ENCODE results near the gene ATP2B2.

The ATP2B2 gene

DNA sequence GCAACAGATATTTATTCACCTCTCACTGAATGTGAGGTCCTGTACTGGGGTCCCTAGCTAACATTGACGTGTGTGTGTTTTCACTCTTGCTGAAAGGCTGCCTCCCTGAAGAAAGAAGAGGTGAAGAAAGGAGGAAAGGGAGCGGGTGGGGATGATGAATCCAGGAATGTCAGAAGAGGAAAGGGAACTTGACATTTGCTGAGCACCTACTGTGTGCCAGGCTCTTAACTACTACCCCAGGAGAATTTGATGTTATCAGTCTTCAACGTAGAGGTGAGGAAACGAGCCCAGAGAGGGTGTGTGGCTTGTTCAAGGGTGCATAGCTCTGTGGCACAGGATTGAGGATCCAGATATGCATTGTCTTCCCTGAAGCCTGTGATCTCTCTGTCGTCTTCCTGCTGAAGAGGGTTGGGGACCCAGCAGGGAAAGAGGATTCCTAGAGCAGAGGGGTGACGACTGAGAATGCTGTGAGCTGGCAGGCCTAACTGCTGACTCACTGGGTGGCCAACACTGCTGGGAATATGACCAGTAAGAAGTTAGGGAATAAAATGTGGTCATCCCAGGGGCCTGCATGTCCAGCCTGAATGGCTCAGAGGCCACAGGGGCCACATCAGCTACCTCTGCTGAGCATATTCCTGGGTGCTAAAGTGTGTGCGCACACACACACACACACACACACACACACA lies 6.6 kb upstream of the ATP2B2 start:
- Histone ChIP-seq H4K91ac (ENCODE audit: low read depth, low read length) (no peak overlapping the region), H4K12ac (ENCODE audit: low read depth, low read length) (no peak overlapping the region), H4K8ac (ENCODE audit: low read depth, low read length) (no peak overlapping the region), H3K14ac (ENCODE audit: low read length) (no peak overlapping the region), H3K23ac (ENCODE audit: low read length) (no peak overlapping the region), H3K27me3 (ENCODE audit: insufficient read depth, low read length) (no peaks in the 10 kb centered on the region), H3K79me2 (ENCODE audit: control insufficient read depth, insufficient read depth, low read length, poor library complexity) (no peaks in the 10 kb centered on the region), H3K9ac (ENCODE audit: low read length) (no peak overlapping the region), H2AFZ (ENCODE audit: insufficient read depth, low read length, poor library complexity) (no peak overlapping the region), H3K4ac (ENCODE audit: low read depth, low read length) (no peak overlapping the region), H2BK12ac (ENCODE audit: low read length) (no peak overlapping the region), H2AK5ac (ENCODE audit: low read length) (no peak overlapping the region), H3K36me3 (ENCODE audit: control insufficient read depth in 1 of 2, insufficient read depth in 2 of 2, low read length in 2 of 2) (no peaks in the 10 kb centered on the region), H3K79me1 (ENCODE audit: low read length) (no peaks in the 10 kb centered on the region), H3K9me3 (ENCODE audit: insufficient read depth, low read depth, low read length) (no peaks in the 10 kb centered on the region), H3K18ac (ENCODE audit: low read length) (no peak overlapping the region), H2BK5ac (ENCODE audit: low read depth, low read length, poor library complexity) (no peak overlapping the region), H2BK120ac (ENCODE audit: insufficient read depth, low read length, poor library complexity) (no peak overlapping the region), H3K4me1 (ENCODE audit: control insufficient read depth in 1 of 2, insufficient read depth in 2 of 2, low read length in 2 of 2) (peaks cover 0 to 2% of the 10 kb centered on the region in 2 experiments), H3K27ac (ENCODE audit: low read depth, low read length) (no peak overlapping the region), H3K4me2 (ENCODE audit: low read length) (no peak overlapping the region), H3K4me3 (ENCODE audit: low read depth, low read length) (no peak overlapping the region)
- no peak for DNase-seq
- WGBS (ENCODE audit: extremely low coverage, insufficient coverage, insufficient read length): no CpG with 5 or more reads among the region's 7 CpGs

DNA sequence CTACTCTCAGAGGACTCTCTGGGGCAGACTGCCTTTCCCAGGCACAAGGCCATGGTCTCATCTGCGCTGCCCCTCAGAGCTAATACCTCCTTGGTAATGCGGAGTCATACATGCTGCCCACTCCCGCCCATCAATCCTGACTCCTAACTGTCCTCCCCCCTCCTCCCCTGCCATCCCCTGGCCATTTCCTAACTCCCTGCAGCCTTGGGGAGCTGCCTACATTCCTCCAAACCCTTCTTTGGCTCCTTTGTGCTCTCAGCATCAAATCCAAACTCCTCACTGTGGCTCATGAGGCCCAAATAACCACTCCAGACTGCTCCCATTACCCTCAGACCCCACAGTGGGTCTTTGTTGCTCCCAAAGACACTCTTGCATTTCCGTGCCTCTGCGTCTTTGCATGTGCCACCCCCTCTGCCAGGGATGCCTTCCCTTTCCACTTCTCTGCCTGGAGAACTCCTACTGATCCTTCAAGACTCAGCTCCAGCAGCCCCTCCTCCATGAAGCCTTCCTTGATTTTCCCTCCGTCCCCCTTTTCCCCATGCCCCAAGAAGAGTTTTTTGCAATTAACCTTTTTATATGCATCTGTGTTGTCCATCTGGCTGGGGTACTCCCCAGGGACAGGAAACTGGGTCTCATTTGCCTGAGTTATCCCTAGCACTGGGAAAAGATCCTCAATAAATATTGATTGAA lies 5.5 kb upstream of the ATP2B2 start:
- WGBS (ENCODE audit: extremely low coverage, insufficient coverage, insufficient read length): no CpG with 5 or more reads among the region's 6 CpGs
- H4K12ac ChIP-seq (ENCODE audit: low read depth, low read length): no peak overlapping the region
- no peak overlapping the region for H2AFZ ChIP-seq (ENCODE audit: insufficient read depth, low read length, poor library complexity)
- no peak overlapping the region for H3K4me3 ChIP-seq (ENCODE audit: low read depth, low read length)
- no peaks in the 10 kb centered on the region for H3K79me1 ChIP-seq (ENCODE audit: low read length)
- H3K79me2 ChIP-seq (ENCODE audit: control insufficient read depth, insufficient read depth, low read length, poor library complexity): no peaks in the 10 kb centered on the region
- no peak overlapping the region for H3K27ac ChIP-seq (ENCODE audit: low read depth, low read length)
- H3K14ac ChIP-seq (ENCODE audit: low read length): no peak overlapping the region
- H3K4ac ChIP-seq (ENCODE audit: low read depth, low read length): no peak overlapping the region
- H3K27me3 ChIP-seq (ENCODE audit: insufficient read depth, low read length): peaks cover 6% of the 10 kb centered on the region
- H3K18ac ChIP-seq (ENCODE audit: low read length): no peak overlapping the region
- no peak overlapping the region for H3K23ac ChIP-seq (ENCODE audit: low read length)
- no peak overlapping the region for H2BK12ac ChIP-seq (ENCODE audit: low read length)
- peaks cover 0 to 2% of the 10 kb centered on the region in 2 experiments for H3K4me1 ChIP-seq (ENCODE audit: control insufficient read depth in 1 of 2, insufficient read depth in 2 of 2, low read length in 2 of 2)
- no peak overlapping the region for H2AK5ac ChIP-seq (ENCODE audit: low read length)
- no peak overlapping the region for H2BK120ac ChIP-seq (ENCODE audit: insufficient read depth, low read length, poor library complexity)
- H4K8ac ChIP-seq (ENCODE audit: low read depth, low read length): no peak overlapping the region
- DNase-seq: no peak
- no peak overlapping the region for H3K4me2 ChIP-seq (ENCODE audit: low read length)
- no peak overlapping the region for H3K9ac ChIP-seq (ENCODE audit: low read length)
- H4K91ac ChIP-seq (ENCODE audit: low read depth, low read length): no peak overlapping the region
- H3K36me3 ChIP-seq (ENCODE audit: control insufficient read depth in 1 of 2, insufficient read depth in 2 of 2, low read length in 2 of 2): no peaks in the 10 kb centered on the region
- H3K9me3 ChIP-seq (ENCODE audit: insufficient read depth, low read depth, low read length): no peaks in the 10 kb centered on the region
- no peak overlapping the region for H2BK5ac ChIP-seq (ENCODE audit: low read depth, low read length, poor library complexity)

DNA sequence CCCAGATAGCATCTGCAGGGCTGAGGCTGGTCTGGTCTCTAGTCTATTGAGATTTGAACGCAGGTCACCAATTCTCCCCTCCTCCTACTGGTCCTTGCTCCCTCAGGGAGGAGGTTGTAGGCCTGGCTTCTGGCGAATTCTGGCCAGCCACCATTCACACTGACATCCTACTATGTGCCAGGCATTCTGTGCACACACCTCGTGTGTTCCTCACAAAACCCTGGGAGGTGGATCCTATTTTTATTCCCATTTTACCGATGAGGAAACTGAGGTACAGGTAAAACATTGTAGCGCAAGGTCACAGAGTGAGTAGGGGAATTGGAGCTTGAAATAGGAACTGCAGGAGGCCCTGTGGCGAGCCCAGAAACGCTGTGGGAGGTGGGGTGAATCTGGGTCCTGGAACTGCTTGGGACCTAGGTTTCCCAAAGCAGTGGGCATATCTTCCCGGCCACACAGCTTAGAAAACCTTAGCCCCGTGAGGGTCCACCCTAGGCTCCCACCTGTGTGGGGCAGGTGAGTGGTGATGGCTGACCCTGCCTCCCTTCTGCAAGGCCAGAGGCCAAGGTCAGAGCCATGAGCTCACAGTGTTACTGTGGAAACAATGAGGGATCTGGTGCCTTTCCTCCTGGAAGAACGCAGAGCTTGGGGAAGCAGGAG lies 4.8 kb upstream of the ATP2B2 start:
- no peak overlapping the region for H3K4me2 ChIP-seq (ENCODE audit: low read length)
- no peak overlapping the region for H3K27ac ChIP-seq (ENCODE audit: low read depth, low read length)
- H2BK5ac ChIP-seq (ENCODE audit: low read depth, low read length, poor library complexity): no peak overlapping the region
- H2BK12ac ChIP-seq (ENCODE audit: low read length): no peak overlapping the region
- H3K27me3 ChIP-seq (ENCODE audit: insufficient read depth, low read length): peaks cover 11% of the 10 kb centered on the region
- H3K4me1 ChIP-seq (ENCODE audit: control insufficient read depth in 1 of 2, insufficient read depth in 2 of 2, low read length in 2 of 2): peaks cover 0 to 2% of the 10 kb centered on the region in 2 experiments
- H3K9me3 ChIP-seq (ENCODE audit: insufficient read depth, low read depth, low read length): no peaks in the 10 kb centered on the region
- H2AK5ac ChIP-seq (ENCODE audit: low read length): no peak overlapping the region
- H2AFZ ChIP-seq (ENCODE audit: insufficient read depth, low read length, poor library complexity): no peak overlapping the region
- H3K14ac ChIP-seq (ENCODE audit: low read length): no peak overlapping the region
- H4K91ac ChIP-seq (ENCODE audit: low read depth, low read length): no peak overlapping the region
- H3K36me3 ChIP-seq (ENCODE audit: control insufficient read depth in 1 of 2, insufficient read depth in 2 of 2, low read length in 2 of 2): no peaks in the 10 kb centered on the region
- no peak overlapping the region for H3K9ac ChIP-seq (ENCODE audit: low read length)
- H3K18ac ChIP-seq (ENCODE audit: low read length): no peak overlapping the region
- H4K8ac ChIP-seq (ENCODE audit: low read depth, low read length): no peak overlapping the region
- H2BK120ac ChIP-seq (ENCODE audit: insufficient read depth, low read length, poor library complexity): no peak overlapping the region
- H3K79me1 ChIP-seq (ENCODE audit: low read length): no peaks in the 10 kb centered on the region
- no peak overlapping the region for H3K4ac ChIP-seq (ENCODE audit: low read depth, low read length)
- H3K79me2 ChIP-seq (ENCODE audit: control insufficient read depth, insufficient read depth, low read length, poor library complexity): no peaks in the 10 kb centered on the region
- H3K4me3 ChIP-seq (ENCODE audit: low read depth, low read length): no peak overlapping the region
- H4K12ac ChIP-seq (ENCODE audit: low read depth, low read length): no peak overlapping the region
- DNase-seq: no peak
- no CpG with 5 or more reads among the region's 10 CpGs for WGBS (ENCODE audit: extremely low coverage, insufficient coverage, insufficient read length)
- H3K23ac ChIP-seq (ENCODE audit: low read length): no peak overlapping the region

DNA sequence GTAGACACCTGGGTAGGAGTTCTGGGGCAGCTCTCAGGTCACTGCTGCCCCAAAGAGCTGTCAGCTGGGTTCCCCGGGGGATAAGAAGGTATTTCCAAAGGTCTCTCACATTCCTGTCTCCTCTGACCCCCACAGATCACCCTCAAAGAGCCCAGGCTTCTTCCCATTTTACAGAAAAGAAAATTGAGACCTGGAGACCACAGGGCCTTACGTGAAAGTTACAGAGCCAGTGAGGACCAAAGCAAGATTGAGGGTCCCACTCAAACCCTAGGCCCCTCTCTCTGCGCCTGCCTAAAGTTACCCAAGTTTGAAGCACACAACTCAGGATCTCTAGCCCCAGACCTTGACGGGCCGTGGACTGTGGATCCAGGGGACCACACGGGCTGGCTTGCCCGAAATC lies 3.9 kb upstream of the ATP2B2 start:
- no CpG with 5 or more reads among the region's 7 CpGs for WGBS (ENCODE audit: extremely low coverage, insufficient coverage, insufficient read length)
- Histone ChIP-seq H3K4me3 (ENCODE audit: low read depth, low read length) (no peak overlapping the region), H2BK5ac (ENCODE audit: low read depth, low read length, poor library complexity) (no peak overlapping the region), H3K79me1 (ENCODE audit: low read length) (no peaks in the 10 kb centered on the region), H3K9me3 (ENCODE audit: insufficient read depth, low read depth, low read length) (peaks cover 1% of the 10 kb centered on the region), H3K36me3 (ENCODE audit: control insufficient read depth in 1 of 2, insufficient read depth in 2 of 2, low read length in 2 of 2) (no peaks in the 10 kb centered on the region), H3K4me1 (ENCODE audit: control insufficient read depth in 1 of 2, insufficient read depth in 2 of 2, low read length in 2 of 2) (peaks cover 0 to 2% of the 10 kb centered on the region in 2 experiments), H3K79me2 (ENCODE audit: control insufficient read depth, insufficient read depth, low read length, poor library complexity) (no peaks in the 10 kb centered on the region), H3K23ac (ENCODE audit: low read length) (no peak overlapping the region), H2AFZ (ENCODE audit: insufficient read depth, low read length, poor library complexity) (no peak overlapping the region), H4K91ac (ENCODE audit: low read depth, low read length) (no peak overlapping the region), H3K27me3 (ENCODE audit: insufficient read depth, low read length) (peaks cover 18% of the 10 kb centered on the region), H2AK5ac (ENCODE audit: low read length) (no peak overlapping the region), H4K12ac (ENCODE audit: low read depth, low read length) (no peak overlapping the region), H3K4me2 (ENCODE audit: low read length) (no peak overlapping the region), H2BK120ac (ENCODE audit: insufficient read depth, low read length, poor library complexity) (no peak overlapping the region), H2BK12ac (ENCODE audit: low read length) (no peak overlapping the region), H3K18ac (ENCODE audit: low read length) (no peak overlapping the region), H3K4ac (ENCODE audit: low read depth, low read length) (no peak overlapping the region), H3K9ac (ENCODE audit: low read length) (no peak overlapping the region), H4K8ac (ENCODE audit: low read depth, low read length) (no peak overlapping the region), H3K14ac (ENCODE audit: low read length) (no peak overlapping the region), H3K27ac (ENCODE audit: low read depth, low read length) (no peak overlapping the region)
- no peak for DNase-seq
